GM12875 (cell line): ENCODE results near the gene ADTRP.
A peak's percentile ranks its signal among the peaks of the same experiment; 100 is the strongest.
"Not testable (repeated sequence)": the region's sequence is repeated elsewhere in the genome, so short reads cannot be mapped to it uniquely, and the experiment has no call there.

Experiments
- H3K4me3 ChIP-seq: one replicate; pipeline ENCODE4 v1.5.1; 2011; ENCODE audit warnings: low read depth, low read length, control low read depth
- CTCF ChIP-seq: IDR thresholded peaks from 2 replicates; pipeline ENCODE4 v1.5.1; 2011; ENCODE audit warnings: low read depth, mild to moderate bottlenecking, control low read depth, inconsistent platforms, low read length, moderate library complexity, borderline replicate concordance; ENCODE audit not compliant: insufficient read depth

ADTRP gene

GRCh38 chr6:11684901-11685480 is 93.6 kb downstream of the ADTRP start:
- no peak overlapping the region for H3K4me3 ChIP-seq
- TF ChIP-seq CTCF = no peak

GRCh38 chr6:11683871-11684270 is 94.7 kb downstream of the ADTRP start:
- no peak overlapping the region for H3K4me3 ChIP-seq
- TF ChIP-seq CTCF = no peak

- TF ChIP-seq CTCF = no peak
- no peak overlapping the region for H3K4me3 ChIP-seq
Observed at GRCh38 chr6:11682561-11682975, 96.0 kb downstream of the ADTRP start.

- TF ChIP-seq CTCF = no peak
- H3K4me3 ChIP-seq = no peak overlapping the region
Observed at GRCh38 chr6:11681770-11682169, 96.8 kb downstream of the ADTRP start.

GRCh38 chr6:11681357-11681756 is 97.2 kb downstream of the ADTRP start:
- H3K4me3 ChIP-seq = no peak overlapping the region
- no peak for TF ChIP-seq CTCF

GRCh38 chr6:11680479-11680878 is 98.1 kb downstream of the ADTRP start:
- H3K4me3 ChIP-seq = not testable (repeated sequence)

GRCh38 chr6:11679099-11679498 is 99.5 kb downstream of the ADTRP start:
- no peak overlapping the region for H3K4me3 ChIP-seq
- TF ChIP-seq CTCF = no peak

GRCh38 chr6:11675601-11676000 is 103.0 kb downstream of the ADTRP start:
- peak; percentile 5; the same call in 1 of the 2 replicates for TF ChIP-seq CTCF
- no peak overlapping the region for H3K4me3 ChIP-seq
